ENCODE results near the gene SLC16A12. TPM values are rescaled to one million over a fixed set of nuclear protein-coding genes. Genes with fewer than 3 reads are reported as not detected.

SLC16A12 gene
- total RNA-seq, 2 experiments from 2014 or later: not detected

- no peaks in the 10 kb centered on the region for H3K4me1 Mint-ChIP-seq (ENCODE audit: low read depth)
- H3K27ac Mint-ChIP-seq: no peak overlapping the region
- ATAC-seq (no peak), DNase-seq (no peak)
- intact Hi-C loops (cut with micrococcal nuclease): no loop called here
- peaks cover 3% of the 10 kb centered on the region for H3K27me3 Mint-ChIP-seq
- ChIA-PET POLR2A (no interaction called here), CTCF (no interaction called here)
- H3K4me3 Mint-ChIP-seq: no peak overlapping the region
- H3K9me3 Mint-ChIP-seq: no peaks in the 10 kb centered on the region
- no peak for TF ChIP-seq CTCF (IDR thresholded peaks at IDR 0.05)
- no peaks in the 10 kb centered on the region for H3K36me3 Mint-ChIP-seq (ENCODE audit: low read depth)
These were observed 65.9 kb downstream of the SLC16A12 start for GRCh38 chr10:89469517-89469916.

GRCh38 chr10:89468191-89468965 lies 67.0 kb downstream of the SLC16A12 start:
- ChIA-PET POLR2A (interaction anchor here (0.9 kb wide), 1 partner anchor 52 kb away, joined by 3 read pairs; no protein-coding TSS in a partner anchor), CTCF (no interaction called here)
- Mint-ChIP-seq H3K9me3 (no peaks in the 10 kb centered on the region), H3K27me3 (peaks cover 3% of the 10 kb centered on the region), H3K4me3 (no peak overlapping the region), H3K36me3 (ENCODE audit: low read depth) (no peaks in the 10 kb centered on the region), H3K4me1 (ENCODE audit: low read depth) (no peaks in the 10 kb centered on the region), H3K27ac (no peak overlapping the region)
- intact Hi-C loops (cut with micrococcal nuclease): no loop called here
- DNase-seq (no peak), ATAC-seq (no peak)
- TF ChIP-seq CTCF (IDR thresholded peaks at IDR 0.05): no peak

- no peak for ATAC-seq
- TF ChIP-seq CTCF (IDR thresholded peaks at IDR 0.05): no peak
- H3K36me3 Mint-ChIP-seq (ENCODE audit: low read depth): no peaks in the 10 kb centered on the region
- ChIA-PET CTCF (no interaction called here), POLR2A (no interaction called here)
- no peak overlapping the region for H3K4me3 Mint-ChIP-seq
- H3K27me3 Mint-ChIP-seq: peaks cover 6% of the 10 kb centered on the region
- no peak overlapping the region for H3K27ac Mint-ChIP-seq
- intact Hi-C loops (cut with micrococcal nuclease): no loop called here
- no peaks in the 10 kb centered on the region for H3K9me3 Mint-ChIP-seq
- H3K4me1 Mint-ChIP-seq (ENCODE audit: low read depth): no peaks in the 10 kb centered on the region
- DNase-seq: no peak
These were observed 68.8 kb downstream of the SLC16A12 start for GRCh38 chr10:89466599-89467035.

- H3K36me3 Mint-ChIP-seq (ENCODE audit: low read depth): no peaks in the 10 kb centered on the region
- CTCF ChIA-PET: no interaction called here
- intact Hi-C loops (cut with micrococcal nuclease): no loop called here
These were observed 70.2 kb downstream of the SLC16A12 start for GRCh38 chr10:89465196-89465595.

More at GRCh38 chr10:89465196-89465595, 70.2 kb downstream of the SLC16A12 start:
- no peak for TF ChIP-seq CTCF (IDR thresholded peaks at IDR 0.05)
- Mint-ChIP-seq H3K4me3 (no peak overlapping the region), H3K27me3 (peaks cover 6% of the 10 kb centered on the region), H3K27ac (no peak overlapping the region), H3K9me3 (no peaks in the 10 kb centered on the region), H3K4me1 (ENCODE audit: low read depth) (no peaks in the 10 kb centered on the region)
- ATAC-seq (no peak), DNase-seq (no peak)
- POLR2A ChIA-PET: no interaction called here

All from activated CD8-positive, alpha-beta T cell treated with anti-CD3 and anti-CD28 coated beads for 36 hours (primary cell).